Right renal pelvis (tissue), 4 donors: ENCODE measurements around the gene GOLT1A. TPM values are rescaled to one million over a fixed set of nuclear protein-coding genes. Genes with fewer than 3 reads are reported as not detected.

Experiments
- DNase-seq, 4 donors: peaks; one replicate each; pipeline ENCODE4 v3.0.0-alpha.2; 2013; ENCODE audit warnings: low read depth in 4 of 4, low spot score in 3 of 4, missing footprints in 1 of 4
- polyA plus RNA-seq, 4 donors: library from polyadenylated mRNA; unstranded; fragments of 120-200 nt; gene quantifications; one replicate each; pipeline ENCODE4 v1.2.1, GENCODE V29; 2013; ENCODE audit not compliant: insufficient read length in 4 of 4

The GOLT1A gene
- polyA plus RNA-seq, 4 donors, result 3.0 to 4.7 (median 4.0) TPM

- no peak for DNase-seq
Measured at GRCh38 chr1:204221271-204221670, 7.5 kb upstream of the GOLT1A start.

GRCh38 chr1:204219971-204220616 is 6.3 kb upstream of the GOLT1A start:
- no peak for DNase-seq

DNA sequence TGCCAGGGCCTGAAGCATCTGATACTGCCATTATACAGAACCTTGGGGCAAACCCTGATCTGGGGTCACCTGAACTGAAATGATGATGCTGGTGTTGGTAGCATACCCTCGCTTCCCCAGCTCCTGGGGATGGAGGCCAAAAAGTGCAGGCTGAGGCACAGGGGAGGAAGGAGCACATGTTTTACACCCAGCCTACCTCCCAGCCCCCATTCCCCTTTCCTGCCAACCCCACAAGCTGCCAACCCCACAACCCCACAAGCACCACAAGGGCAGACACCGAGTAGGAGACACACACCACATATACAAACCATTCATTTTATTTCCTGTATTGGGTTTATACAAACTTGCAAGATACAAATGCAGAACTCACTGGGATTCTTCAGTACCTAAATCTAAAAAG is 4.8 kb upstream of the GOLT1A start:
- DNase-seq, result no peak

DNA sequence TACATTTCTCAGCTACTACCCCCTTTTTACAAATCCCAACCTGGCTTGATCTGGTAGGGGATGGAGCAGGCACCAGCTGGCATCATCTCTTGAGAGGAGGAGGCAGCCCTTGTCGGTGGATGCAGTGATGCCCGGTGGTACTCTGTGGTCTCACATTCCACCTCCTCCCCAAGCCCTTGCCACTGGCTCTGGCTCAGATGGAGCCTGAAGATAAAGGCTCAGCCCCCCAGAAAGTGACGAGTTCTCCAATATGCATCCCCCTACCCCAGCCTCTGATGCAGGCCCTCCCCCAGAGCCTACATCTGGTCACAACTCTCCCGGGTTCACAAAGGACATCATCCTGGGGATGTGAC is 3.8 kb upstream of the GOLT1A start:
- DNase-seq, result no peak

DNA sequence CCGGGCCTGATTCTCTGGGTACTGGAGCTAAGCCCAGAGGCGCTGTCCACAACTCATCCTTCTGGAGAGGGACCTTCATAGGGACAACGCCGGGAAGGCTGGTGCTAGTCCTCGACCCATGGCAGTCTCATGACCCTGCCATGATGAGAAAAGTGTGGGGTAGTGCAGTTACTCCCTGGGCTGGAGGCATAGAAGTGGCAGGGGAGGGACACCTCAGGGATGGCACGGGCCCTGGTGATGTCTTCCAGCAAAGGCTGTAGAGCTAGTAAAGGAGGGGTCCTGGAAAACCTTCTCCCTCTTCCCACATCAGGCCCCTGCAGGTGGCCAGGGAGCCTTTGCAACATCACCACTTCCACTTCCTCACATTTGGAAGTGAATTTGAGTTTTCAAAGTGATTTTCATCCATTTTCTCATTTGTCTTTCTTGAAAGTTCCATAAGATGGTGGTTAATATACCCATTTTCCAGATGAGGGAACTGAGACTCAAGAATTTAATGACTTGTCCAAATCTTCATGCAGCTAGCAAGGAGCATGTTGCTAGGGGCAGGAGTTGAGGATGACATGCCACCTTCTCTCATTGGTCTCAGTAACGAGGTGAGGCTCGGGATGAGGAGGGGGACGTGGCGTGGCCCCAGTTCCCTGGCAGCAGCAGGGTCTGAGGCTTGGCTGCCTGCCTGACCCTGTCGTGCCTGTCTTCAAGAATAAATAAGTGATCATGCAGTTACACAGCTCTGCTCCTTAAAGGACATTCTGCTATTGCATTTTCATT is 3.3 kb upstream of the GOLT1A start:
- no peak for DNase-seq

- DNase-seq, result no peak
Measured at GRCh38 chr1:204216236-204216635, 2.4 kb upstream of the GOLT1A start.

- no peak for DNase-seq
Measured at GRCh38 chr1:204212715-204213114, 1.1 kb downstream of the GOLT1A start.

DNA sequence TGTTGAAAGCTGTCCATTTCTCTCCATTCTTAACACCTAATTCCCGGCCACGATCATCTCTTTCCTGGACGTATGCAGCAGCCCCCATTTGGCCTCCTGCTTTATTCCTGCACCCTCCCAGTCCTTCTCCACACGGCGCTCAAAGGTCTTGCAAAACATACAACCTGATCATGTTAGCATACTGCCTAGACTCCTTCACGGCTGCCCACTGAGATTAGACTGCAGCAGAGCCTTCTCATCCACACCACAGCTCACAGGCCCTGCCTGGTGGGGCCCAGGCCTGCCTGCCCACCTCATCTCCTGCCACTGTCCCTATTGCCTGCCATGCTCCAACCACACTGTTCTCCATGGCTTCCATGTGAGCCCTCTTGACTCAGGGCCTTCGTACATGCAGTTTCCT is 2.7 kb downstream of the GOLT1A start:
- no peak for DNase-seq

DNA sequence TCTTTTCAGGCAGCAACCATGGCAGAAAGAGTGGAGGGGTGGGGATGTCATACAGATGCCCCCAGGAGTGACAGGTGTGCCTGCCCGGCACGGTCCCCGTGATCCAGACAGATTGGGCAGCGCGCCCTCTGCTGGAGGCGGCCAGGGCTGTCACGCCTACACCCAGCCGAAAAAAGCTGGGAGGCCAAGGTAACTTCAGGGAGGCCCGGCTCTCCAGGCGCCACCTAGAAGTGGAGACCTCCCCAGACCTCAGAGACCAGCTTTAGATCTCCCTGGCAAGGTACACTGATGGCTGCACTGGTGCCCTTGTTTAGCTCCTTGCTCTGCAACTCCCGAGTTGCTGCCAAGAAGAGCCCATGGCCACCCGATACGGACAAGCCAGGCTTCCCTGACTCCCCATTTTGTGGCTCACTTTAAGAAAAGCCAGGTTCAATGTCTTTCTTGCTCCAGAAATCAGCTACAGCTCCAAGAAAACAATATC is 6.6 kb downstream of the GOLT1A start:
- DNase-seq, result peak in 1 of 4 donors; percentile 51

DNA sequence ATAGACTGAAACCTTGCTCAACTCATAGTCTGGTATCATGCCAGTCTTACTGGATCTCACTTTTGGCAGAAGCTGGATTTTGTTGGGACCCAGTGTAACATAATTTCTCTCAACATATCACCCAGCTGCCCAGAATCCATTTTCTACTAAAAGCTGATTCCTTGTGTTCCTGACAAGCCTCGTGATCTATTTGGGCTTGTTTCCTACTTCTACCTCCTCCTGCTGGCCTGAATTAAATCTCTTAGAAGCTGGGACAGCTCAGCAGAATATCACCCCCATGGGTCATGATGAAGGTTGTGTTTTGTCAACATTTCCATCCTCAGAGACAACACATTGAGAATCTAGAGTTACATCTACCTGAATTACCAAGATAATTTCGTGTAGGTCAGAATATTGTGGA is 7.7 kb downstream of the GOLT1A start:
- no peak for DNase-seq

- no peak for DNase-seq
Measured at GRCh38 chr1:204205486-204205885, 8.3 kb downstream of the GOLT1A start.

GRCh38 chr1:204204944-204205343 is 8.8 kb downstream of the GOLT1A start:
- no peak for DNase-seq

- no peak for DNase-seq
Measured at GRCh38 chr1:204203206-204203767, 10.5 kb downstream of the GOLT1A start.

DNA sequence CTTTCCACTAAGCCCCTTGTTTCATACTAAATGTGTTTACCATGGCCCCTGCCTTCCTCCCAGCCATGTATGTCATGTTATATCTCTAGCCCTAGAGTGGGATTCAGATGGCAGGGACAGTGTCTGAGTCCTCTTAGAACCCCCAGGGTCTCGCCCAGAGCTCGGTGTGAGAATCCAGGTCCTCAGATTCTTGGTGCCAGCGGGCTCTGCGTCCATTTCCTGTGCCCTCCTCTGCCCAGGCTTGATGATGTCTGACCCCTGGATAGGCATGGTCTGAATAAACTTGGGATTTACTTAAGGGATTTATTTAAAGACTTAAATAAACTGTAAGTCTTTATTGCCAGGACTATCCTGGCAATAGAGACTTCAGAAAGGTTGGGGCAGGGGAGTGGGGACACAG is 11.3 kb downstream of the GOLT1A start:
- DNase-seq, result no peak

GRCh38 chr1:204201348-204202040 is 12.3 kb downstream of the GOLT1A start:
- no peak for DNase-seq

DNA sequence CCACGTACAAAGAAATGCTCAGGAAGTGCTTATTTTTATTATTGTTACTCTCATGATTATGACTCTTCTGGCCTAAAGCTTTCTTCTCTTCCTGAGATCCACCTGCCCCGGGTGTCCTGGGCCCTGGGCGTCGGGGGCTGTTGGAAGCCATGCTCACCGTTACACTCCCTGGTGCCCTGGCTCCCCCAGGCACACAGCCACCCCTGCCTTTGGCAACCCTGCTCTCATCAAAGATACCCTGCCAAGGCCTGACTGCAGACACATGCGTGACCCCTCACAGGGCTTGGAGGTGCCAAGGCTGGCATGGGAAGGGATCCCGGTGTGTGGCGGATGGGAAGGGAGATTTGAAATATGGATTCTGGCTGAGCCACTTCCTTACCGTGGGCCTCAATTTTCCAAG is 14.2 kb downstream of the GOLT1A start:
- DNase-seq, result no peak

GRCh38 chr1:204198348-204199340 is 15.1 kb downstream of the GOLT1A start:
- DNase-seq, result no peak

- DNase-seq, result no peak
Measured at GRCh38 chr1:204197068-204197467, 16.7 kb downstream of the GOLT1A start.

DNA sequence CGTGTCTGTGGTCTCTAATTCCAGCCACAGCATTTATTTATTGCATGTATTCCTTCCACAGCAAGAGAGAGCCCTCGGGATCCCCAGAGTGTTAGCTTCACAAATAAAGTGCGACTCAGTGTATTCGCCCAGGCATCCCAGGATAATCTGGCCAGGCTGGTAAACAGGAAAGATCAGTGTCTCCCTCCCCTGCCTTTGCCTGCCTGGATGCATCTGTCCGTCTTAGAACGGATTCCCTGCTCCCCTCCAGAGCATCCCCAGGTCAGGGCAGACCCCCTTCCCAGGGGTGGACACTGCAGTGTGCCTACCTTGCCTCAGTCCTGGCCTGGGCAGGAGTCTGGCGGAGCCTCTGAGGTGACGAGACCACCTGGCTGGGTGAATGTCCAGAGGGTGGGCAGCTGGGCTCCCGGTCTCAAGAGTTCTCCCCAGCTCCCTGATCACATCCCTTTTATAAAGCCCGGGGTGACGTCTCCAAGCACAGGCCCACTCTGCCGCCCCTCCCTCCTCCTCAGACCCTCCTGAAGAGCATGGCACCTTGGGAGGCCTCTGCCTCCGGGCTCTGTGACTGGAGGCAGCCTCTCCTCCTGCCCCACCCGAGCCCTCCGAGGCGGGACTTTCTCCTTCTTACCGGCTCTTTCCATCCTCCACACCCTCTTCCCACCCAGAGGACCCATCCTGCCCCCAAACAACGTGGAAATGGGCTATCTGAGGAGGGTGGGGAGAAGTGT is 17.6 kb downstream of the GOLT1A start, which contains the start of gene KISS1:
KISS1 (minus strand) TSS at position 424 of the 728 bp plus-strand sequence. CDS start 3,615 bp downstream, outside the sequence.
- DNase-seq, result no peak
